Progenitor cell of endocrine pancreas (in vitro differentiated cells): ENCODE results near the gene CFL1. TPM values are rescaled to one million over a fixed set of nuclear protein-coding genes. Genes with fewer than 3 reads are reported as not detected.
A peak's percentile ranks its signal among the peaks of the same experiment; 100 is the strongest.

Experiments used
- DNase-seq: peaks from one replicate; pipeline ENCODE4 v3.0.0; 2021; ENCODE audit warnings: low spot score; ENCODE audit not compliant: unreplicated experiment
- H3K27ac Mint-ChIP-seq: 2 replicates; pipeline ENCODE4 v1.8.0; 2021; ENCODE audit warnings: mild to moderate bottlenecking, moderate library complexity, mixed read lengths
- H3K27me3 Mint-ChIP-seq: 2 replicates; pipeline ENCODE4 v1.8.0; 2021; ENCODE audit warnings: mixed read lengths
- H3K36me3 Mint-ChIP-seq: 2 replicates; pipeline ENCODE4 v1.8.0; 2022; ENCODE audit warnings: mixed read lengths; ENCODE audit not compliant: insufficient read depth
- H3K4me1 Mint-ChIP-seq: 2 replicates; pipeline ENCODE4 v1.8.0; 2021; ENCODE audit warnings: low read depth, mixed read lengths
- H3K4me3 Mint-ChIP-seq: 2 replicates; pipeline ENCODE4 v1.8.0; 2021; ENCODE audit warnings: low read depth, mild to moderate bottlenecking, moderate library complexity, mixed read lengths
- H3K9me3 Mint-ChIP-seq: 2 replicates; pipeline ENCODE4 v1.8.0; 2021; ENCODE audit warnings: low read depth, mixed read lengths
- CTCF ChIP-seq: fragments of 200-600 bp; sonication (generic); IDR thresholded peaks from one replicate; pipeline ENCODE4 v1.5.0; 2021; ENCODE audit warnings: antibody characterized with exemption, mild to moderate bottlenecking; ENCODE audit not compliant: unreplicated experiment
- total RNA-seq: library from RNA; stranded (reverse); gene quantifications from 2 replicates; pipeline ENCODE4 v1.2.1, GENCODE V29; 2021

The CFL1 gene
- total RNA-seq, 1 donor from 2014 or later = 890 TPM

- Mint-ChIP-seq H3K4me3 (no peak overlapping the region), H3K36me3 (peaks cover 12% of the 10 kb centered on the region), H3K9me3 (no peaks in the 10 kb centered on the region), H3K27me3 (no peaks in the 10 kb centered on the region), H3K4me1 (peaks cover 16% of the 10 kb centered on the region), H3K27ac (peak overlapping the region; percentile 42)
- TF ChIP-seq CTCF = no peak
- DNase-seq = no peak
Observed at GRCh38 chr11:65862941-65863888, 5.2 kb upstream of the CFL1 start.

- Mint-ChIP-seq H3K27ac (peak overlapping the region; percentile 42), H3K9me3 (no peaks in the 10 kb centered on the region), H3K27me3 (no peaks in the 10 kb centered on the region), H3K36me3 (peaks cover 10% of the 10 kb centered on the region), H3K4me3 (no peak overlapping the region), H3K4me1 (peaks cover 16% of the 10 kb centered on the region)
- no peak for TF ChIP-seq CTCF
- no peak for DNase-seq
Observed at GRCh38 chr11:65862191-65862735, 4.3 kb upstream of the CFL1 start.

GRCh38 chr11:65861533-65862183 lies 3.7 kb upstream of the CFL1 start:
- no peak for DNase-seq
- Mint-ChIP-seq H3K9me3 (no peaks in the 10 kb centered on the region), H3K4me3 (peak overlapping the region; percentile 87), H3K36me3 (peaks cover 9% of the 10 kb centered on the region), H3K4me1 (peaks cover 18% of the 10 kb centered on the region), H3K27ac (no peak overlapping the region), H3K27me3 (no peaks in the 10 kb centered on the region)
- no peak for TF ChIP-seq CTCF

- H3K4me3 Mint-ChIP-seq = peak overlapping the region; percentile 87
- TF ChIP-seq CTCF = no peak
- no peaks in the 10 kb centered on the region for H3K9me3 Mint-ChIP-seq
- DNase-seq = no peak
- peak overlapping the region; percentile 95 for H3K27ac Mint-ChIP-seq
- H3K27me3 Mint-ChIP-seq = no peaks in the 10 kb centered on the region
- H3K4me1 Mint-ChIP-seq = peaks cover 23% of the 10 kb centered on the region
- H3K36me3 Mint-ChIP-seq = peaks cover 15% of the 10 kb centered on the region
Observed at GRCh38 chr11:65861165-65861505, 3.2 kb upstream of the CFL1 start.
